Gastrocnemius medialis (tissue), 4 donors: ENCODE results near the gene AP4M1.

Source experiments
- POLR2A ChIP-seq, 2 donors: fragments of 450-650 bp; IDR thresholded peaks; one replicate each; pipeline ENCODE4 v1.6.1; 2017; ENCODE audit warnings: antibody characterized with exemption in 2 of 2, mild to moderate bottlenecking in 2 of 2, moderate library complexity in 2 of 2
- TF ChIP-seq, protein P1 (sequence below), 5 experiments: fragments of 450-650 bp in 3 of 5; fragments of 200-600 bp in 2 of 5; sonication (generic) in 2 of 5; IDR thresholded peaks in 4 of 5; conservative IDR thresholded peaks in 1 of 5; 1 replicate in 4 of 5; 2 replicates in 1 of 5; pipeline ENCODE4 v1.5.1; 2016 to 2019; ENCODE audit warnings: antibody characterized with exemption in 5 of 5, mild to moderate bottlenecking in 3 of 5, moderate library complexity in 3 of 5

DNA sequence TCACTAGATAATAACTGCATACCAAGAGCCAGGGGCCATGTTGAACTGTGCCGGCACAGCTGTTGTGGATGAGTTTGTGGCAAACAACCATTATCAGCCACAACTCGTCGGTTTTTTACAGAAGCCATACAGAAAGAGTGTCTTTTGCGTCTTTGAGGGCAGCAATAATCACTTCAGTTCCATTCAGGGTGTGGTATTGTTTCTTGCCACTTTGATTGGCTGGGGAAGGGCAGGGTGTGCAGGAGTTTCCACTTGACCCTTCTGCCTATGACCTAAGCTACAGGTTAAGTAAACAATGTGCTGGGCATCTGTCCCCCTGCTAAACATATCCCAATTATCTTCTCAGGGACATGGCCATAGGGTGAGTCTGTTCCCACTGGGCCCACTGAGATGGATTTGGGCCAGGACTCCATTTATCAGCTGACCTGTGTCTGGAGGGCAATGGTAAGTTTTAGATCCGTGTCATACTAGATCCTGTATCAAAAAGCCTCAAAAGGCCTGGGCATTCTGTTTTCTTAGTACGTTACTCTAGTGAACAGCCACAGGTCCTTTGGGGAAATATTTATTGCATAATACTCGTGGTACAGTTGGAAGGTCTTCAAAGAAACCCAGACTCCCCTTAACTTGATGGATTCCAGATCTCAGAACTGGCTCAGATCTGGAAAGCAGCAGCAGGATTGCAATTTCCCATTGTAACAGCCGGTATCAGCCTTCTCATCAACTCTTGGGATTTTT is 35.8 kb upstream of the AP4M1 start:
- TF ChIP-seq, protein P1, sequence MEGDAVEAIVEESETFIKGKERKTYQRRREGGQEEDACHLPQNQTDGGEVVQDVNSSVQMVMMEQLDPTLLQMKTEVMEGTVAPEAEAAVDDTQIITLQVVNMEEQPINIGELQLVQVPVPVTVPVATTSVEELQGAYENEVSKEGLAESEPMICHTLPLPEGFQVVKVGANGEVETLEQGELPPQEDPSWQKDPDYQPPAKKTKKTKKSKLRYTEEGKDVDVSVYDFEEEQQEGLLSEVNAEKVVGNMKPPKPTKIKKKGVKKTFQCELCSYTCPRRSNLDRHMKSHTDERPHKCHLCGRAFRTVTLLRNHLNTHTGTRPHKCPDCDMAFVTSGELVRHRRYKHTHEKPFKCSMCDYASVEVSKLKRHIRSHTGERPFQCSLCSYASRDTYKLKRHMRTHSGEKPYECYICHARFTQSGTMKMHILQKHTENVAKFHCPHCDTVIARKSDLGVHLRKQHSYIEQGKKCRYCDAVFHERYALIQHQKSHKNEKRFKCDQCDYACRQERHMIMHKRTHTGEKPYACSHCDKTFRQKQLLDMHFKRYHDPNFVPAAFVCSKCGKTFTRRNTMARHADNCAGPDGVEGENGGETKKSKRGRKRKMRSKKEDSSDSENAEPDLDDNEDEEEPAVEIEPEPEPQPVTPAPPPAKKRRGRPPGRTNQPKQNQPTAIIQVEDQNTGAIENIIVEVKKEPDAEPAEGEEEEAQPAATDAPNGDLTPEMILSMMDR (IDR thresholded peaks at IDR 0.05 in 4 of 5, conservative IDR thresholded peaks at IDR 0.05 in 1 of 5), result no peak
- no peak for TF ChIP-seq POLR2A (IDR thresholded peaks at IDR 0.05)
